ENCODE data around the gene TTC34.

DNA sequence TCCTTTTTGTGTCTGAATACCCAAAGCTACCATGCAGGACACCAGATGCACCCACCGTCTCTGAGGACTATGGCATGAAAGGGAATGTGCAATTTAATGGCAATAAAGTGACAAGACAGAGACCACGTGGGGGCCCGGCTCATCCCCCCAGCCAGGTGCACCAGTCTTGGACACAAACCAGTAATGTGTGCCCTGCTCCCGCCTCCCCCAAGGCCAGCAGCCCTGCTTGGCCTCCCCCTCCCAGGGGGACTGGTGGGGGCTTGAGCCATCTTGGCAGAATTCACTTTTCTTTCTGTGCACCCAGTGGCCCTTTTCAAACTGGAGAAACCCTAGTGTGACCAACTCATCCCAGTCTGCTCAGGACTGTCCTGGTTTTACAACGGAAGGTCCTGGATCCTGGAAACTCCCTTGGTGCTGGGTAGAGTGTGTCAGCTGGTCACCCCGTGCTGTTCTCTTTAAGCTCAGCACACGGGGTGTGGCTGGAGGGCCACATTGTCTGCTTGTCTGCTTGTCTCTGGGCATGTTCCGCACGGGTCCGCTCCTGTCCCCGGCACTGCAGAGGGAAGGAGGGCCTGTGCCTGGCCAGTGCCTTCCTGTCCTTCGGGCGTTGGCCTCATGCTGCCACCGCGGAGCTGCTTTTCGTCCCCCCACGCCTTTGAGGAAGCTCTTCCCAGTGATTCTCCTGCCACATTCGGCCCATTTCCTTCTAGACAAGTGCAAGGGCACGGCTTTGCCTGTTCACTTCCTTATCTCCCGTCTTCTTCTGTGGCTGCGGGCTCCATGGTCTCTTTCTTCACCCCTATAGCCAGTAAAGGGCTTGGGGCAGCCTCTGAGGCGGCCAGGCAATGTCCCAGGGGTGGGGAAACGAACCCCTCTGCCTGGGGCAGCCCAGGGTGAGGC is 45.8 kb upstream of the TTC34 start:
- TF ChIP-seq CTCF (IDR thresholded peaks at IDR 0.05) (no peak), POLR2A (IDR thresholded peaks at IDR 0.05) (no peak)
